ENCODE data around the gene TIGD4.
A peak's percentile ranks its signal among the peaks of the same experiment; 100 is the strongest.
"Not testable (repeated sequence)": the region's sequence is repeated elsewhere in the genome, so short reads cannot be mapped to it uniquely, and the experiment has no call there.

TIGD4 gene

DNA sequence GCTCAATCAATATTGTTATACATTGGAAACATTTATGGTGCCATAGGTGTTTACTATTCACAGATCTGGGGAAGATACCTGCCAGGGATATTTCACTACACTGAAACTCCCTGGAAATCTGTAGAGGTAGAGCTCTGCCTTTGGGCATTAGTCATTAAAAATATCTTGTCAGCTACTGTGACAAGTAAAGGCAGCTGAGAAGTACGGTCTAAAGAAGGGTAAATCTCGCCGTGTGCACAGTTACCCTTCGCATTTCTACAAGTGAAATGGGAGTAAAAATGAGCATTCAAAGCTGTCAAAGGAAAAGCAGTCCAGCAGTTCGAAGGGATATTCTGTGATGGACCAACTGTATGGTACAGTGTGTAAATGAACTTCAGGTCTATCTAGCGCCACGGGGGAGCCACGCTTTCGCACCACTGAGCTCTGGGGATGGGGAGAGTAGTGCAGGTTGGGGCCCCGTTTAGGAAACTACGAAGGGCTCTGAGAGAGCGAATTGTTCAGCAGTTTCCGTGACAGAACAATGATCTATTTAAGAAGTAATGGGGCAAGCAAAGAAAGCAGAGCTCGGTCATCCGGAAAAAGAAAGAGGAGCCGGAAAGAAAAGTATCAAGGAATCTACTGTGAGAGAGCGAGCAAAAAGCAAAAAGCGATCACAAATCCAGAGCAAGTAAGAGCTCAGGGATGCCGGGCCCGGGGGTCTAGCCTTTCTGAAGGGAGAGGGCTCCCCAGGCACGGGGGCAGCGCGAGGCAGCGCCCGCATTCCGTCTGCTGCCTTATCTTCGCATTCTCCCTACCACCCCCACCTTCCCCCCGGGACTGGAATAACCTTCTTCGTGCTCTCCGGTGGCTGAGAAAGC is 646 bp downstream of the TIGD4 start:
- DNase-seq = peak; percentile 54

DNA sequence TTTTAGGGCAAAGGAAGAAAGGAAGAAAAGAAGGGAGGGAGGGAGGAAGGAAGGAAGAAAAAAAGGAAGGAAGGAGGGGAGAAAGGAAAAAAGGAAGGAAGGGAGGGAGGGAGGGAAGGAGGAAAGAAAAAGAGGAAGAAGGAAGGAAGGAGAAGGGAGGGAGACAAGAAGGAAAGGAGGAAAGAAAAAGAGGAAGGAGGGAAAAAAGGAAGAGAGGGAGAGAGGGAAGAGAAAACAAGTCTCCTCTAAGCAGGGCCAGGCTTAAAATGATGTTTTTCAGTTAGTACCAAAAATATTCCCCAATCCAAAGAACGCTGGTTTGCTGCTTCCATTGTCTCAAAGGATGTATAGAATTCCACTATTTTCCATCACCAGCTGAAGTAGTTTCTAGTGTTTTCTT is 2.0 kb downstream of the TIGD4 start:
- no peak for DNase-seq

- DNase-seq = no peak
Measured at GRCh38 chr4:152776352-152776751, 3.2 kb downstream of the TIGD4 start.

GRCh38 chr4:152773953-152774352 is 5.6 kb downstream of the TIGD4 start:
- no peak for DNase-seq

DNA sequence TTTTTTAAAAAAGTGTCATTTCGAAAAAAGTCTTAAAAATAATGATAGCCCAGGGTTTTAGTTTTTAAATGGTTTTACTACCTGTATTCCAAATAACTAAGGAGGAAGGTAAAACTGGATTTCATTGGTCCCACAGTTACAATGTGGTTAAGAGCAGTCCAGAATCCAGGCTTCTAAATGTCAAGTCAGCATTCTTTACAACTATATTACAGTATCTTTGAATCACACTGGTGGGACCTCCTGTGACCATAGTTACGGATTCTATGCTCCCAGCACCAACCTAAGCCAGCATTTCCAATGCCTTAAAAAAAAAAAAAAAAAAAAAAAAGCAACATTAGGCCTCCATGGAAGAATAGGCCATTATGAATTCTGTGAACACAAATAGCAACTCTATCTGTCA is 6.2 kb downstream of the TIGD4 start:
- no peak for DNase-seq

DNA sequence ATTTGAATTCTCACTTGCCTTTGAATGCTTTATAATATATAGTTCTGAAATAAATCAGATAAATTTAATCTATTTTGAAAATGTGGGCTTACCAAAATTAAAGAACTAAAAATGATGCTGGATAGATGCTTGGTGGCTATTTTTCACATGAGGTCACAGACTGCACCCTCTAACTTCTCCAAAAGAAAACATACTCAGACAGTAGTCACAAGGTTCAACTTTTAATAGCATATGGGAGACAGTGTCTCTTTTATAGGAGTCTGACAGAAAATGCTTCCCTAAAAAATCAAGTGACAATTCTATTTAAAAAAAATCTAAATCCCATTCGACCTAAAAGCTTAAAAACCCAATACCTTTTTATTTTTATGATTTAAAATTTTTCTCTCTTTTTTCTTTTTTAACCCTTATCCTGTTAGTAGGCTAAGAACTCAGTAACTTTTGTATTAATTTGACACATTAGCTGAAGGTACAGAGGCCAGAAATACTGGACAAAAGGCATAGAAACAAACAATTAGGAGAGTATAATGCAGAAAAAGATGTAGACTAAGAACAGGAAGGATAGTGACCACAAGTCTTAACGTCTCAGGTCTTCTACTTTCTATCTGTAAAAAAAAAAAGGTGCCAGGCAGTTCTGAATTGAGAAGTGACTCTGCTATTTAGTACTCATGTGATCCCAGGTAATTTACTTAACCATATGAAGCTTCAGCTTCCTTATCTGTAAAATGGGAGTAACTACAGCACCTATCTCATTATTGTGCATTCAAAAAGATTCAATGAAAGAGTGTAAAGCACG is 7.6 kb downstream of the TIGD4 start:
- DNase-seq = no peak

GRCh38 chr4:152765069-152765737 is 14.3 kb downstream of the TIGD4 start:
- DNase-seq = not testable (repeated sequence)

GRCh38 chr4:152763796-152764195 is 15.7 kb downstream of the TIGD4 start:
- DNase-seq = no peak

GRCh38 chr4:152748619-152749018 is 30.9 kb downstream of the TIGD4 start:
- no peak for DNase-seq

DNA sequence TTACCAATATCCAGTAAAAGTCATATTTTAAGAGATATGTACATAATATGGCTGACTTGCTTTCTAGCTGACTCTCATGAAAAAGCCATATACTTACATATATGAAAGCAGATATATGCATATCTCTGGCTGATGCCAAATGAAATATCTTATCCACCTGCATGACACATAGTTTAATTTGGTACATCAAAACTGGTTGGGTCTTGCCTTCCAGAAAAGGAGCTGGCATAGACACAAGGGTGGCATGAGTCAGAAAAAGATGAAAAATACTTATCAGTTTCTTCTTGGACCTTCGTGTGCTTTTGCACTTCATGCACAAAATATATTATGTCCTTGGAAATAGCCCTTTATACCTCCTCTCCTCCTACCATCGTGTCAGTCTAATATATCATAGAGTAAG is 32.1 kb downstream of the TIGD4 start:
- DNase-seq = no peak

DNA sequence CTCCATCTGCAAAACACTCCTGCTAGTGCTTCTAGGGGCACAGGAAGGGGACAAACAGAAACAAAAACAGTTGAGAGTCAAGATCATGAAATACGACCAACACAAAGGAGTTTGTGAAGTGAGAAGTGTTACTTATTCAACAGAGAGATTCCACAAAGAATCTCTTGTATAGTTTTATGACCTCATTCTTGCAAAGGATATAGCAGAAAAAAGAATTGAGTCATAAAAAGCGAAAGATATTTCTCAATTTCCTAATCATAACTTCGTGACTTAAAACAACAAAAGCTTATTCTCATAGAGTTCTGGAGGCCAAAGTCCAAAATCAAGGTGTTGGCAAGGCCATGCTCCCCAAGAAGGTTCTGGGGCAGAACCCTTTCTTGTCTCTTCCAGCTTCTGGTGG is 40.7 kb downstream of the TIGD4 start:
- DNase-seq = no peak

DNA sequence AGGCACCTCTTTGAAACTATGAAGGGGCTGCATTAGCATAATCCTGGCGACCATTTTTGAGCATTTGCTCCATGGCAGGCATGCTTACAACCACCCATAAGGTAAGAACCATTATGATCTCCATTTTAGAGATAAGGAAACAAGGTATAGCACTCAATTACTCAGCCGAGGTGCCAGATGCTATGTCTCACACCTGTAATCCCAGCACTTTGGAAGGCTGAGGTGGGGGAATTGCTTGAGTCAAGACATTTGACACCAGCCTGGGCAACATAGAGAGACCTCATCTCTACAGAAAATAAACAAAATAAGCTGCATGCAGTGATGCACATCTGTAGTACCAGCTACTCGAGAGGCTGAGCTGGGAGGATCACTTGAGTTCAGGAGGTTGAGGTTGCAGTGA is 43.6 kb downstream of the TIGD4 start:
- DNase-seq = no peak

DNA sequence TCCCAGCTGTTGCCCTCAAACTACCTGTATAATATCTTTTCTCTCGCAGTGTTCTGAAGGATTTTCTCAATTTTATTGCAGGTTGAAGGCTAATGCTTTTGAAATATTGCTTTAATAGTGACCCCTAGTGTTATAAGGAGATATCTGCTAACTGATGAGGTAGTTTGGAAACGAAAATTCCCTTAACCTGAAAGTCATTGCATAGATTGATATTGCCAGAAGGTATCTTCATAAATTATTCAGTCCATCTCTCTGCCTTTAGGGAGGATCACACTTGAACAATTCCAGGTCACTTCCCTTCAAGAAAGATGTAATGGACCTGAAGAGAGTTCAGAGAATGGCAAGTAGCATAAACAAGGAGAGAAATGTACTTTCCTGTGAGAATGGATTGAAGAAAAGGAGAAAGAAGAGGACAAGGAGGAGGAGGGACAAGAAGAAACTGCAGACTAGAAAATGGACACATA is 44.1 kb downstream of the TIGD4 start:
- DNase-seq = no peak

GRCh38 chr4:152734699-152735050 is 44.9 kb downstream of the TIGD4 start:
- no peak for DNase-seq

- no peak for DNase-seq
Measured at GRCh38 chr4:152734015-152734698, 45.4 kb downstream of the TIGD4 start.

- DNase-seq = no peak
Measured at GRCh38 chr4:152731997-152732396, 47.5 kb downstream of the TIGD4 start.

DNA sequence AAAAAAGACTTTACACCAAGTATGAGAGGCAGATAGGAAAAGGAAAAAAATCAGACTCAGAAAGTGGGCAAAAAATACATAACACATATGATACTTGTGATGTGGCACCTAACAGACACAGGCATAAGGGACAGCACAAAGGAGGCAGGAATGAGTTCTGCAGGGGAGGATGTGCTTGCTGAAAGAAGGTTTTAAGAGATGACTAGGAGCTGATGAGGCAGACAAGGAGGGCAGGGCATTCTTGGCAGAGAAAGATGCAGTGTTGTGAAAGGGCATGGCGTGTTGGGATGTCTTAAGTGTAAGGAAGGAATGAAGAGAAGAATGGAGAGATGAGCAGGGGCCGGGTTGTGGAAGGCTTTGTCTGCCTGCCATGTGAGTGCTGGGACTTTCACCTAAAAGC is 50.1 kb downstream of the TIGD4 start:
- no peak for DNase-seq

GRCh38 chr4:152728343-152728742 is 51.2 kb downstream of the TIGD4 start:
- DNase-seq = no peak

DNA sequence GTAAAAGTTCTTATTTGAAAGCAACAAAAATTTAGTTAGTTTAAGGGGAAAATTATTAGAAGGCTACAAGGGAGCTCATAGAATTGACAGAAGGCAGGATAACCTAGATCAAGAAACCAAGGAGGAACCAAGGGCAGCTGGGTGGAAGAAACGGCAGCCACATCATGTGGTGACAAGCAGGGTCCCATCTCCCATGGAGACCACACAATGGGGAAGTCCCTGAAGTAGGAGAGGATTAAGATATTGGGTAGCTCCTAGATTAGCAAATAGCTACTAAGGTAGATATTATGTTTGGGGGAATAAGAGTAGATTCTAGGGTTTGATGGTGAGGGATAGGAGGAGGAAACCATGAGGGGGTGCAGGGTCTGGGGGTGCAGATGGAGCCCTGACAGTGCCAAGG is 51.7 kb downstream of the TIGD4 start:
- DNase-seq = no peak

- no peak for DNase-seq
Measured at GRCh38 chr4:152724494-152724893, 55.0 kb downstream of the TIGD4 start.

DNA sequence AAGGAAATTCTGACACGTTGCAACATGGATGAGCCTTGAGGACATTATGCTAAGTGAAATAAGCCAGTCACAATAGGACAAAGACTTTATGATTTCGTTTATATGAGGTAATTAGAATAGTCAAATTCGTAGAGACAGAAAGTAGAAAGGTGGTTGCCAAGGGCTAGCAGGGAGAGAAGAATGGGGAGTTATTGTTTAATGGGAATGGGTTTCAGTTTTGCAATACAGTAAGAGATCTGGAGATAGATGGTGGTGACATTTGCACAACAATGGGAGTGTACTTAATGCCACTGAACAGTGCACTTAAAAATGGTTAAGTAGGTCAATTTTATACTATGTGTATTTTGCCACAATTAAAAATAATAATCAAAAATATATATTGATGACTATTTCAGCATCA is 56.3 kb downstream of the TIGD4 start:
- no peak for DNase-seq

DNA sequence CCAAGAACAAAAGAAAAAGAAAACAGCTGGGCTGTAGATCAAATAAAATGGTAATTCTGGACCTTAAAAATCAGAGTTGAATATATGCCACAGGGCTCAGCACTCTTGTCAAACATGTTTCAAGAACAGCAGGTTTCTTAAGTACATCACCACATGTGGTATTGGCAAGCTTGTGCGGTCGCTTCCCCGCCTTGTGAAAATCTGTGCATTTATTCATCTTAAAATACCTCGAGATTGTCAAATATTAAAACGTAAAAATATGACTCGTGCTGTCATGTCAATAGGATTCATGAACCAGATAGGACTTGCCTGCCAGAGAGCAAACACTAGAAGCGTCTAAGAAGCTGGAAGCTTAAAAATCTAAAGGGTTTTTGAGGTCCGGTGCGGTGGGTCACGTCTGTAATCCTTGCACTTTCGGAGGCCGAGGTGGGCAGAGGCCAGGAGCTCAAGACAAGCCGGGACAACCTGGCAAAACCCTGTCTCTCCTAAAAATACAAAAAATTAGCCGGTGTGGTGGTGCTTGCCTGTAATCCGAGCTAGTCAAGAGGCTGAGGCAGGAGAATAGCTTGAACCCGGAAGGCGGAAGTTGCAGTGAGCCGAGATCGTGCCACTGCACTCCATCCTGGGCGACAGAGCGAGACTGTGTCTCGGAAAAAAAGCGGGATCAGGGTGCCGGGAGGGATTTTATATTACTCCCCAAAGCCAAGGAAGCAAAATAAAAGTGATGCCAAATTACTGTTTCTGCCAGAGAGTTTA is 59.6 kb downstream of the TIGD4 start:
- DNase-seq = no peak
